HepG2 (cell line): ENCODE data around the gene CFAP99. TPM values are rescaled to one million over a fixed set of nuclear protein-coding genes. Genes with fewer than 3 reads are reported as not detected.

Experiments
- HNRNPUL1 ChIP-seq: fragments of 200-400 bp; formaldehyde crosslinking; IDR thresholded peaks from 2 replicates; pipeline ENCODE4 v1.6.1; 2017; ENCODE audit warnings: low read depth, mild to moderate bottlenecking, low read length, moderate library complexity
- KAT2B ChIP-seq: fragments of 150-350 bp; IDR thresholded peaks from 2 replicates; pipeline ENCODE4 v1.6.1; 2014; ENCODE audit warnings: low read depth, low read length, borderline replicate concordance
- SOX5 ChIP-seq: IDR thresholded peaks from 2 replicates; pipeline ENCODE4 v1.6.1; 2016; ENCODE audit warnings: borderline replicate concordance
- SRSF1 ChIP-seq: fragments of 200-400 bp; formaldehyde crosslinking; optimal IDR thresholded peaks from 2 replicates; pipeline ENCODE3; 2017; ENCODE audit warnings: mild to moderate bottlenecking, low read depth, low read length, moderate library complexity
- TSC22D2 ChIP-seq: sonication (generic); formaldehyde crosslinking; IDR thresholded peaks from 2 replicates; pipeline ENCODE4 v1.5.1; 2020; ENCODE audit warnings: missing genetic modification reagents, mild to moderate bottlenecking, borderline replicate concordance
- ZNF143 ChIP-seq: sonication (generic); formaldehyde crosslinking; IDR thresholded peaks from 2 replicates; pipeline ENCODE4 v1.4.0; 2020; ENCODE audit warnings: missing genetic modification reagents
- ZNF235 ChIP-seq: sonication (generic); formaldehyde crosslinking; IDR thresholded peaks from 2 replicates; pipeline ENCODE4 v1.8.1; 2023; ENCODE audit warnings: mild to moderate bottlenecking, missing genetic modification reagents, borderline replicate concordance
- ZNF296 ChIP-seq: sonication (generic); formaldehyde crosslinking; conservative IDR thresholded peaks from 2 replicates; pipeline ENCODE4 v1.5.0; 2020; ENCODE audit warnings: mild to moderate bottlenecking, missing genetic modification reagents
- ZNF331 ChIP-seq: sonication (generic); formaldehyde crosslinking; IDR thresholded peaks from 2 replicates; pipeline ENCODE4 v1.4.0; 2020; ENCODE audit warnings: missing genetic modification reagents
- ZNF350 ChIP-seq: sonication (generic); formaldehyde crosslinking; IDR thresholded peaks from 2 replicates; pipeline ENCODE4 v1.4.0; 2020; ENCODE audit warnings: mild to moderate bottlenecking, low read depth, missing genetic modification reagents, borderline replicate concordance
- ZSCAN31 ChIP-seq: sonication (generic); formaldehyde crosslinking; IDR thresholded peaks from 2 replicates; pipeline ENCODE4 v1.5.0; 2020; ENCODE audit warnings: low read depth, mild to moderate bottlenecking, missing genetic modification reagents
- polyA plus RNA-seq, 8 experiments: library from polyadenylated mRNA; depleted of rRNA in 3 of 8; stranded (reverse) in 7 of 8; unstranded in 1 of 8; fragments of >200 nt; fragmentation: Illumina TruSeq in 4 of 8; extraction: Trizol in 4 of 8; gene quantifications; 2 replicates each; pipeline versions ENCODE4 v1.2.1 to v1.2.3, GENCODE V29; 2011 to 2016; ENCODE audit warnings: low read depth in 4 of 8, missing spikeins in 1 of 8, mixed read lengths in 1 of 8; ENCODE audit not compliant: insufficient read depth in 1 of 8
- total RNA-seq, 5 experiments: library from RNA; depleted of rRNA; stranded (reverse); fragments of >200 nt; fragmentation: Illumina TruSeq; extraction: Trizol; gene quantifications; 2 replicates each; pipeline ENCODE4 v1.2.3, GENCODE V29; 2016; ENCODE audit warnings: low read depth in 1 of 5
- TF ChIP-seq, protein P1 (sequence below), 2 experiments: fragments of 450-650 bp in 1 of 2; sonication (generic) in 1 of 2; formaldehyde crosslinking in 1 of 2; IDR thresholded peaks; 2 replicates each; pipeline versions ENCODE4 v1.6.1 to v1.8.0; 2016 to 2022; ENCODE audit warnings: antibody characterized with exemption in 1 of 2, mild to moderate bottlenecking in 1 of 2, missing genetic modification reagents in 1 of 2
- TF ChIP-seq, protein P2 (sequence below): sonication (generic); formaldehyde crosslinking; IDR thresholded peaks from 2 replicates; pipeline ENCODE4 v1.5.0; 2020; ENCODE audit warnings: missing genetic modification reagents
- TF ChIP-seq, protein P3 (sequence below): sonication (generic); formaldehyde crosslinking; conservative IDR thresholded peaks from 2 replicates; pipeline ENCODE4 v1.8.1; 2023; ENCODE audit warnings: missing genetic modification reagents
- TF ChIP-seq, protein P4 (sequence below): sonication (generic); formaldehyde crosslinking; IDR thresholded peaks from 2 replicates; pipeline ENCODE4 v1.5.0; 2020; ENCODE audit warnings: missing genetic modification reagents, mild to moderate bottlenecking, borderline replicate concordance
- TF ChIP-seq, protein P5 (sequence below): sonication (generic); formaldehyde crosslinking; IDR thresholded peaks from 2 replicates; pipeline ENCODE4 v1.5.1; 2020; ENCODE audit warnings: missing genetic modification reagents, mild to moderate bottlenecking, borderline replicate concordance

Gene CFAP99
- total and polyA plus RNA-seq, 2 of the 13 experiments (the other 11 are each of a cell fraction or from before 2014, with no cell fraction given), result not detected

DNA sequence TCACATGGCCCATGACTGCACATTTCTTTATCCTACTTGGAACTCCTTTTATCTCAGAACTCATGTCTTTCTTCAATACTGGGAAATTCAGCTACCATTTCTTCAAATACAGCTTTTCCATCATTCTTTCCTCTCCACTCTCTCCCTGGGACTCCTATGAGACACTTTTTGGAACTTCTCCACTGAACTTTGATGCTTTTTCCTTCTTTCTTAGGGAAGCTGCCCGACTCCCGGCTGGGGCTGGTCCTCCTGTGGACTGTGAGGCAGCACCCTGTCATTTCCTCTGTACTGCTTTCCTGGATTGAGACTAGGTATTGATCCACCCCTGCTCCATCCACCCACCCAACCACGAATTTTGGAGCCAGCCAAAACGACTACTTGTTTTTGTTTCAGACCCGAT lies 40.4 kb upstream of the CFAP99 start (continued):
- TF ChIP-seq, protein P1, sequence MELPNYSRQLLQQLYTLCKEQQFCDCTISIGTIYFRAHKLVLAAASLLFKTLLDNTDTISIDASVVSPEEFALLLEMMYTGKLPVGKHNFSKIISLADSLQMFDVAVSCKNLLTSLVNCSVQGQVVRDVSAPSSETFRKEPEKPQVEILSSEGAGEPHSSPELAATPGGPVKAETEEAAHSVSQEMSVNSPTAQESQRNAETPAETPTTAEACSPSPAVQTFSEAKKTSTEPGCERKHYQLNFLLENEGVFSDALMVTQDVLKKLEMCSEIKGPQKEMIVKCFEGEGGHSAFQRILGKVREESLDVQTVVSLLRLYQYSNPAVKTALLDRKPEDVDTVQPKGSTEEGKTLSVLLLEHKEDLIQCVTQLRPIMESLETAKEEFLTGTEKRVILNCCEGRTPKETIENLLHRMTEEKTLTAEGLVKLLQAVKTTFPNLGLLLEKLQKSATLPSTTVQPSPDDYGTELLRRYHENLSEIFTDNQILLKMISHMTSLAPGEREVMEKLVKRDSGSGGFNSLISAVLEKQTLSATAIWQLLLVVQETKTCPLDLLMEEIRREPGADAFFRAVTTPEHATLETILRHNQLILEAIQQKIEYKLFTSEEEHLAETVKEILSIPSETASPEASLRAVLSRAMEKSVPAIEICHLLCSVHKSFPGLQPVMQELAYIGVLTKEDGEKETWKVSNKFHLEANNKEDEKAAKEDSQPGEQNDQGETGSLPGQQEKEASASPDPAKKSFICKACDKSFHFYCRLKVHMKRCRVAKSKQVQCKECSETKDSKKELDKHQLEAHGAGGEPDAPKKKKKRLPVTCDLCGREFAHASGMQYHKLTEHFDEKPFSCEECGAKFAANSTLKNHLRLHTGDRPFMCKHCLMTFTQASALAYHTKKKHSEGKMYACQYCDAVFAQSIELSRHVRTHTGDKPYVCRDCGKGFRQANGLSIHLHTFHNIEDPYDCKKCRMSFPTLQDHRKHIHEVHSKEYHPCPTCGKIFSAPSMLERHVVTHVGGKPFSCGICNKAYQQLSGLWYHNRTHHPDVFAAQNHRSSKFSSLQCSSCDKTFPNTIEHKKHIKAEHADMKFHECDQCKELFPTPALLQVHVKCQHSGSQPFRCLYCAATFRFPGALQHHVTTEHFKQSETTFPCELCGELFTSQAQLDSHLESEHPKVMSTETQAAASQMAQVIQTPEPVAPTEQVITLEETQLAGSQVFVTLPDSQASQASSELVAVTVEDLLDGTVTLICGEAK (IDR thresholded peaks at IDR 0.05), result no peak
- TF ChIP-seq, protein P1 (CRISPR knock-in tag; IDR thresholded peaks at IDR 0.05), result no peak
- TF ChIP-seq ZNF143, result no peak
- TF ChIP-seq KAT2B, result no peak
- TF ChIP-seq, protein P2, sequence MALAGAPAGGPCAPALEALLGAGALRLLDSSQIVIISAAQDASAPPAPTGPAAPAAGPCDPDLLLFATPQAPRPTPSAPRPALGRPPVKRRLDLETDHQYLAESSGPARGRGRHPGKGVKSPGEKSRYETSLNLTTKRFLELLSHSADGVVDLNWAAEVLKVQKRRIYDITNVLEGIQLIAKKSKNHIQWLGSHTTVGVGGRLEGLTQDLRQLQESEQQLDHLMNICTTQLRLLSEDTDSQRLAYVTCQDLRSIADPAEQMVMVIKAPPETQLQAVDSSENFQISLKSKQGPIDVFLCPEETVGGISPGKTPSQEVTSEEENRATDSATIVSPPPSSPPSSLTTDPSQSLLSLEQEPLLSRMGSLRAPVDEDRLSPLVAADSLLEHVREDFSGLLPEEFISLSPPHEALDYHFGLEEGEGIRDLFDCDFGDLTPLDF (CRISPR knock-in tag), result no peak
- no peak for TF ChIP-seq ZNF296 (CRISPR knock-in tag)
- TF ChIP-seq ZNF350 (CRISPR knock-in tag), result no peak
- no peak for TF ChIP-seq SOX5
- no peak for TF ChIP-seq SRSF1
- TF ChIP-seq, protein P3, sequence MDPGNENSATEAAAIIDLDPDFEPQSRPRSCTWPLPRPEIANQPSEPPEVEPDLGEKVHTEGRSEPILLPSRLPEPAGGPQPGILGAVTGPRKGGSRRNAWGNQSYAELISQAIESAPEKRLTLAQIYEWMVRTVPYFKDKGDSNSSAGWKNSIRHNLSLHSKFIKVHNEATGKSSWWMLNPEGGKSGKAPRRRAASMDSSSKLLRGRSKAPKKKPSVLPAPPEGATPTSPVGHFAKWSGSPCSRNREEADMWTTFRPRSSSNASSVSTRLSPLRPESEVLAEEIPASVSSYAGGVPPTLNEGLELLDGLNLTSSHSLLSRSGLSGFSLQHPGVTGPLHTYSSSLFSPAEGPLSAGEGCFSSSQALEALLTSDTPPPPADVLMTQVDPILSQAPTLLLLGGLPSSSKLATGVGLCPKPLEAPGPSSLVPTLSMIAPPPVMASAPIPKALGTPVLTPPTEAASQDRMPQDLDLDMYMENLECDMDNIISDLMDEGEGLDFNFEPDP (CRISPR knock-in tag), result no peak
- TF ChIP-seq, protein P4, sequence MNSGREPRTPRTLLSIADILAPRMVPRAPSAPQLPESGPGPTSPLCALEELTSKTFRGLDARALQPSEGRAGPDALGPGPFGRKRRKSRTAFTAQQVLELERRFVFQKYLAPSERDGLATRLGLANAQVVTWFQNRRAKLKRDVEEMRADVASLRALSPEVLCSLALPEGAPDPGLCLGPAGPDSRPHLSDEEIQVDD (CRISPR knock-in tag), result no peak
- no peak for TF ChIP-seq ZNF331 (CRISPR knock-in tag)
- TF ChIP-seq, protein P5, sequence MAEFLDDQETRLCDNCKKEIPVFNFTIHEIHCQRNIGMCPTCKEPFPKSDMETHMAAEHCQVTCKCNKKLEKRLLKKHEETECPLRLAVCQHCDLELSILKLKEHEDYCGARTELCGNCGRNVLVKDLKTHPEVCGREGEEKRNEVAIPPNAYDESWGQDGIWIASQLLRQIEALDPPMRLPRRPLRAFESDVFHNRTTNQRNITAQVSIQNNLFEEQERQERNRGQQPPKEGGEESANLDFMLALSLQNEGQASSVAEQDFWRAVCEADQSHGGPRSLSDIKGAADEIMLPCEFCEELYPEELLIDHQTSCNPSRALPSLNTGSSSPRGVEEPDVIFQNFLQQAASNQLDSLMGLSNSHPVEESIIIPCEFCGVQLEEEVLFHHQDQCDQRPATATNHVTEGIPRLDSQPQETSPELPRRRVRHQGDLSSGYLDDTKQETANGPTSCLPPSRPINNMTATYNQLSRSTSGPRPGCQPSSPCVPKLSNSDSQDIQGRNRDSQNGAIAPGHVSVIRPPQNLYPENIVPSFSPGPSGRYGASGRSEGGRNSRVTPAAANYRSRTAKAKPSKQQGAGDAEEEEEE (CRISPR knock-in tag), result no peak
- no peak for TF ChIP-seq TSC22D2 (CRISPR knock-in tag)
- no peak for TF ChIP-seq ZNF235 (CRISPR knock-in tag)
- TF ChIP-seq HNRNPUL1, result no peak
- TF ChIP-seq ZSCAN31, result no peak
